Nephron progenitor cell (in vitro differentiated cells): ENCODE data around the gene LRP1B.

Source experiments
- DNase-seq: peaks from one replicate; pipeline ENCODE4 v3.0.0; 2021
- H3K27ac Mint-ChIP-seq: 2 replicates; pipeline ENCODE4 v1.8.0; 2021; ENCODE audit warnings: mild to moderate bottlenecking, moderate library complexity, mixed read lengths
- H3K27me3 Mint-ChIP-seq: 2 replicates; pipeline ENCODE4 v1.8.0; 2021; ENCODE audit warnings: mild to moderate bottlenecking, low read depth, mixed read lengths; ENCODE audit not compliant: poor library complexity
- H3K36me3 Mint-ChIP-seq: 2 replicates; pipeline ENCODE4 v1.8.0; 2021; ENCODE audit warnings: low read depth, mixed read lengths
- H3K4me1 Mint-ChIP-seq: 2 replicates; pipeline ENCODE4 v1.8.0; 2021; ENCODE audit warnings: mixed read lengths
- H3K4me3 Mint-ChIP-seq: 2 replicates; pipeline ENCODE4 v1.8.0; 2021; ENCODE audit warnings: mild to moderate bottlenecking, moderate library complexity, mixed read lengths
- H3K9me3 Mint-ChIP-seq: 2 replicates; pipeline ENCODE4 v1.8.0; 2021; ENCODE audit warnings: mild to moderate bottlenecking, moderate library complexity, mixed read lengths
- CTCF ChIP-seq: fragments of 200-600 bp; sonication (generic); IDR thresholded peaks from 2 replicates; pipeline ENCODE4 v1.5.0; 2021; ENCODE audit warnings: antibody characterized with exemption

LRP1B gene

GRCh38 chr2:141001750-141002149 lies 1129.1 kb downstream of the LRP1B start:
- Mint-ChIP-seq H3K27ac (no peak overlapping the region), H3K27me3 (no peaks in the 10 kb centered on the region), H3K4me3 (no peak overlapping the region), H3K36me3 (no peaks in the 10 kb centered on the region), H3K4me1 (no peaks in the 10 kb centered on the region), H3K9me3 (peaks cover 4% of the 10 kb centered on the region)
- no peak for DNase-seq
- TF ChIP-seq CTCF, result no peak

- H3K4me1 Mint-ChIP-seq, result peaks cover 5% of the 10 kb centered on the region
- H3K4me3 Mint-ChIP-seq, result no peak overlapping the region
- TF ChIP-seq CTCF, result no peak
- no peaks in the 10 kb centered on the region for H3K36me3 Mint-ChIP-seq
- no peaks in the 10 kb centered on the region for H3K27me3 Mint-ChIP-seq
- H3K27ac Mint-ChIP-seq, result no peak overlapping the region
- no peak for DNase-seq
- peaks cover 3% of the 10 kb centered on the region for H3K9me3 Mint-ChIP-seq
These were observed 1132.2 kb downstream of the LRP1B start for GRCh38 chr2:140998577-140998976.

- no peak for TF ChIP-seq CTCF
- Mint-ChIP-seq H3K36me3 (no peaks in the 10 kb centered on the region), H3K9me3 (no peaks in the 10 kb centered on the region), H3K27me3 (no peaks in the 10 kb centered on the region), H3K27ac (no peak overlapping the region), H3K4me3 (no peak overlapping the region), H3K4me1 (peaks cover 5% of the 10 kb centered on the region)
- DNase-seq, result no peak
These were observed 1132.8 kb downstream of the LRP1B start for GRCh38 chr2:140998017-140998416.

DNA sequence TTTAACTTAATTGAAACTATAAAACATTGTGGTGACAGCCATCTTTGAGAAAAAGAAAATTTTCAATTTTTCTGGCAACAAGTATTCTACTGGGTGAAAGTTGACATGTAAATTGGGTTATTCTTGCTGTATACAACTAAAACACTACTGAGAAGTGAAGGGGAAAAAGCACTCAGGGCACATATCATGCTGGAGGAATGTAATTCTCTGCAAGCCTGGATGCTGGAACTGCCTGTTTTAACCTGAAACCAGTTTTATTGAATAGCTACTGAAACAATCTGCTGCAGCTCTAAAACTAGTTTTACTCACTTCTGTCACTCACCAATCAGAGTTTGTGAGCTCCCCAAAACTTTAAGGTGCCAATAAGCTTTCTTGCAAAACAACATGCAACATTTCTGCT lies 1136.0 kb downstream of the LRP1B start:
- no peak overlapping the region for H3K27ac Mint-ChIP-seq
- DNase-seq, result no peak
- H3K36me3 Mint-ChIP-seq, result no peaks in the 10 kb centered on the region
- no peak for TF ChIP-seq CTCF
- peaks cover 5% of the 10 kb centered on the region for H3K4me1 Mint-ChIP-seq
- H3K27me3 Mint-ChIP-seq, result no peaks in the 10 kb centered on the region
- H3K4me3 Mint-ChIP-seq, result no peak overlapping the region
- no peaks in the 10 kb centered on the region for H3K9me3 Mint-ChIP-seq

GRCh38 chr2:140990416-140990815 lies 1140.4 kb downstream of the LRP1B start:
- H3K27ac Mint-ChIP-seq, result no peak overlapping the region
- no peaks in the 10 kb centered on the region for H3K27me3 Mint-ChIP-seq
- no peaks in the 10 kb centered on the region for H3K36me3 Mint-ChIP-seq

More at GRCh38 chr2:140990416-140990815, 1140.4 kb downstream of the LRP1B start:
- TF ChIP-seq CTCF, result no peak
- no peaks in the 10 kb centered on the region for H3K4me1 Mint-ChIP-seq
- no peaks in the 10 kb centered on the region for H3K9me3 Mint-ChIP-seq
- H3K4me3 Mint-ChIP-seq, result no peak overlapping the region
- no peak for DNase-seq
